H9 (cell line): Measurements from ENCODE around the gene CREB5. TPM values are rescaled to one million over a fixed set of nuclear protein-coding genes. Genes with fewer than 3 reads are reported as not detected.

ENCODE experiments used
- DNase-seq: peaks from one replicate; pipeline ENCODE4 v3.0.0-alpha.2; 2017
- H2AFZ ChIP-seq: one replicate; pipeline ENCODE4 v1.6.1; 2013; ENCODE audit warnings: mild to moderate bottlenecking, low read length, control low read depth, moderate library complexity
- H2AK5ac ChIP-seq: 2 replicates; pipeline ENCODE4 v1.6.1; 2013; ENCODE audit warnings: low read length, control low read depth, mixed read lengths; ENCODE audit not compliant: insufficient read length
- H2BK120ac ChIP-seq: one replicate; pipeline ENCODE4 v1.6.1; 2013; ENCODE audit warnings: low read depth, mild to moderate bottlenecking, low read length, control low read depth, inconsistent platforms; ENCODE audit not compliant: poor library complexity, severe bottlenecking
- H2BK12ac ChIP-seq: 2 replicates; pipeline ENCODE4 v1.6.1; 2013; ENCODE audit warnings: low read length, control low read depth, mixed read lengths, low read depth; ENCODE audit not compliant: insufficient read length
- H2BK15ac ChIP-seq: 2 replicates; pipeline ENCODE4 v1.6.1; 2013; ENCODE audit warnings: low read depth, low read length, control low read depth
- H2BK20ac ChIP-seq: one replicate; pipeline ENCODE4 v1.6.1; 2013; ENCODE audit warnings: low read depth, mild to moderate bottlenecking, low read length, control low read depth, inconsistent platforms; ENCODE audit not compliant: poor library complexity, severe bottlenecking
- H2BK5ac ChIP-seq: 2 replicates; pipeline ENCODE4 v1.6.1; 2013; ENCODE audit warnings: low read length, control low read depth, mixed read lengths; ENCODE audit not compliant: insufficient read length
- H3K14ac ChIP-seq: 2 replicates; pipeline ENCODE4 v1.6.1; 2013; ENCODE audit warnings: low read length, control low read depth; ENCODE audit not compliant: insufficient read depth
- H3K18ac ChIP-seq: 2 replicates; pipeline ENCODE4 v1.6.1; 2013; ENCODE audit warnings: low read depth, mild to moderate bottlenecking, mixed read lengths, low read length, control low read depth; ENCODE audit not compliant: insufficient read length
- H3K23ac ChIP-seq: 2 replicates; pipeline ENCODE4 v1.6.1; 2013; ENCODE audit warnings: low read length, control low read depth, mixed read lengths, low read depth; ENCODE audit not compliant: insufficient read length
- H3K23me2 ChIP-seq: 2 replicates; pipeline ENCODE4 v1.6.1; 2013; ENCODE audit warnings: low read depth, mild to moderate bottlenecking, mixed read lengths, low read length, control low read depth; ENCODE audit not compliant: insufficient read length, poor library complexity, severe bottlenecking
- H3K27ac ChIP-seq: 2 replicates; pipeline ENCODE4 v1.5.1; 2013; ENCODE audit warnings: low read length, control low read depth, mixed read lengths, low read depth; ENCODE audit not compliant: insufficient read length
- H3K27me3 ChIP-seq: 2 replicates; pipeline ENCODE4 v1.6.1; 2013; ENCODE audit warnings: low read length, control low read depth, inconsistent platforms; ENCODE audit not compliant: insufficient read depth
- H3K4ac ChIP-seq: 2 replicates; pipeline ENCODE4 v1.6.1; 2013; ENCODE audit warnings: low read depth, mild to moderate bottlenecking, control low read depth, inconsistent platforms, low read length, moderate library complexity
- H3K4me1 ChIP-seq: 2 replicates; pipeline ENCODE4 v1.6.1; 2013; ENCODE audit warnings: low read length, control low read depth, inconsistent platforms; ENCODE audit not compliant: insufficient read depth
- H3K4me2 ChIP-seq: 2 replicates; pipeline ENCODE4 v1.6.1; 2013; ENCODE audit warnings: low read length, control low read depth, mixed read lengths; ENCODE audit not compliant: insufficient read length, insufficient read depth
- H3K56ac ChIP-seq: 2 replicates; pipeline ENCODE4 v1.6.1; 2013; ENCODE audit warnings: low read depth, mild to moderate bottlenecking, mixed read lengths, low read length, control low read depth; ENCODE audit not compliant: insufficient read length
- H3K79me1 ChIP-seq: 2 replicates; pipeline ENCODE4 v1.6.1; 2013; ENCODE audit warnings: low read depth, mild to moderate bottlenecking, moderate library complexity, low read length, control low read depth, inconsistent platforms; ENCODE audit not compliant: insufficient read depth, poor library complexity, severe bottlenecking
- H3K79me2 ChIP-seq: 2 replicates; pipeline ENCODE4 v1.6.1; 2013; ENCODE audit warnings: low read length, control low read depth, inconsistent platforms; ENCODE audit not compliant: insufficient read depth
- H3K9ac ChIP-seq: 2 replicates; pipeline ENCODE4 v1.6.1; 2013; ENCODE audit warnings: low read length, control low read depth, mixed read lengths; ENCODE audit not compliant: insufficient read length; ENCODE audit errors: extremely low read depth
- H3K9me3 ChIP-seq: one replicate; pipeline ENCODE4 v1.6.1; 2013; ENCODE audit warnings: low read depth, low read length, inconsistent platforms; ENCODE audit not compliant: control insufficient read depth
- H3T11ph ChIP-seq: one replicate; pipeline ENCODE4 v1.6.1; 2013; ENCODE audit warnings: mild to moderate bottlenecking, low read length, control low read depth, inconsistent platforms
- H4K20me1 ChIP-seq: one replicate; pipeline ENCODE4 v1.6.1; 2013; ENCODE audit not compliant: control insufficient read depth, insufficient read length, insufficient read depth
- H4K5ac ChIP-seq: 2 replicates; pipeline ENCODE4 v1.6.1; 2013; ENCODE audit warnings: low read depth, mild to moderate bottlenecking, mixed read lengths, low read length, control low read depth; ENCODE audit not compliant: insufficient read length
- H4K8ac ChIP-seq: replicated peaks from 2 replicates; pipeline ENCODE4 v1.6.1; 2013; ENCODE audit warnings: low read length, control low read depth, mixed read lengths, low read depth; ENCODE audit not compliant: insufficient read length
- H4K91ac ChIP-seq: 2 replicates; pipeline ENCODE4 v1.6.1; 2013; ENCODE audit warnings: low read depth, mild to moderate bottlenecking, moderate library complexity, mixed read lengths, low read length, control low read depth; ENCODE audit not compliant: insufficient read length
- H3K27ac Mint-ChIP-seq, 3 experiments: 2 replicates in 2 of 3; 3 replicates in 1 of 3; pipeline ENCODE4 v1.8.0; 2020 to 2021; ENCODE audit warnings: mixed read lengths in 3 of 3, mild to moderate bottlenecking in 1 of 3, moderate library complexity in 1 of 3
- H3K27me3 Mint-ChIP-seq: 2 replicates; pipeline ENCODE4 v1.8.0; 2021; ENCODE audit warnings: low read depth, mild to moderate bottlenecking, moderate library complexity, mixed read lengths
- H3K36me3 Mint-ChIP-seq, 3 experiments: 2 replicates in 2 of 3; 3 replicates in 1 of 3; pipeline ENCODE4 v1.8.0; 2020 to 2021; ENCODE audit warnings: low read depth in 3 of 3, mixed read lengths in 3 of 3; ENCODE audit not compliant: insufficient read depth in 1 of 3
- H3K4me1 Mint-ChIP-seq, 2 experiments: 2 replicates each; pipeline ENCODE4 v1.8.0; 2020; ENCODE audit warnings: mixed read lengths in 2 of 2
- H3K4me3 Mint-ChIP-seq, 2 experiments: 2 replicates in 1 of 2; 3 replicates in 1 of 2; pipeline ENCODE4 v1.8.0; 2020 to 2021; ENCODE audit warnings: mild to moderate bottlenecking in 2 of 2, mixed read lengths in 2 of 2, moderate library complexity in 1 of 2
- H3K9me3 Mint-ChIP-seq, 2 experiments: 2 replicates in 1 of 2; 3 replicates in 1 of 2; pipeline ENCODE4 v1.8.0; 2020; ENCODE audit warnings: mild to moderate bottlenecking in 2 of 2, mixed read lengths in 2 of 2, moderate library complexity in 1 of 2
- WGBS: extraction: QIAGEN DNeasy Blood & Tissue Kit; methylation state at CpG from one replicate; pipeline ENCODE4 v1.1.7; 2013; ENCODE audit warnings: missing lambda C conversion rate, low lambda C conversion rate, mixed read lengths; ENCODE audit not compliant: insufficient read length; ENCODE audit errors: extremely low coverage; 5-methylcytosine and 5-hydroxymethylcytosine counted together
- total RNA-seq: library from RNA; stranded (reverse); gene quantifications from 2 replicates; pipeline ENCODE4 v1.2.1, GENCODE V29; 2021
- TF ChIP-seq, protein P1 (sequence below): fragments of 200-600 bp; sonication (generic); conservative IDR thresholded peaks from 3 replicates; pipeline ENCODE4 v1.8.0; 2021; ENCODE audit warnings: antibody characterized with exemption, mild to moderate bottlenecking

The CREB5 gene
- total RNA-seq, 1 experiment from 2014 or later: 4.0 TPM

DNA sequence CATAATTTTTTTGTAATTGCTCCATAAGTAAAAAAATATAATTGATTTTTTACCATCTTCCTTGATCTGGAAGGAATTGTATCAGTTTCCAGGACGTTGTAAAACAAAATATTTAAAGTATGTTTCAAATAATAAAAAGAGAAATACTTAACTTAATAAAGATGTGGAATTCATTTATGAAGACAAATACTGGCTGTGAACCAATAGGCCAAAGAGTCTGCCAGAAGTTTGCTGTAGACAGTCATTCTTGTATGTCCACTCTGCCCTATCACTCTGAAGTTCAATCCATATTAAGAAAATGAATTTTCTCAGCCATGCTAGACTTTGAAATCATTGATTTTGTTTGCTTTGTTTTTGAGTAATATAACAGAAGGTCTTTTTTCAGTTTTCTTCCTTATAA is 289.4 kb downstream of the CREB5 start:
- H3K79me2 ChIP-seq: no peaks in the 10 kb centered on the region
- H2AFZ ChIP-seq: no peak overlapping the region
- H2AK5ac ChIP-seq: no peak overlapping the region
- Mint-ChIP-seq H3K27ac (no peak overlapping the region), H3K4me3 (no peak overlapping the region), H3K9me3 (no peaks in the 10 kb centered on the region), H3K4me1 (peaks cover 14 to 22% of the 10 kb centered on the region in 2 experiments), H3K27me3 (no peaks in the 10 kb centered on the region), H3K36me3 (no peaks in the 10 kb centered on the region)
- no peaks in the 10 kb centered on the region for H3K23me2 ChIP-seq
- no peak overlapping the region for H4K5ac ChIP-seq
- H3K4ac ChIP-seq: no peak overlapping the region
- H3K27me3 ChIP-seq: no peaks in the 10 kb centered on the region
- no peak for DNase-seq
- H3K4me2 ChIP-seq: no peak overlapping the region
- WGBS: no CpG with 5 or more reads among the region's 1 CpG
- H3K79me1 ChIP-seq: no peaks in the 10 kb centered on the region
- H3K18ac ChIP-seq: no peak overlapping the region
- no peak overlapping the region for H3K14ac ChIP-seq
- H2BK120ac ChIP-seq: no peak overlapping the region
- no peak overlapping the region for H2BK20ac ChIP-seq
- peaks cover 3% of the 10 kb centered on the region; the same call in 1 of the 2 replicates for H3K4me1 ChIP-seq
- no peaks in the 10 kb centered on the region for H4K20me1 ChIP-seq
- no peak overlapping the region for H3K9ac ChIP-seq
- H3K27ac ChIP-seq: no peak overlapping the region
- H2BK12ac ChIP-seq: no peak overlapping the region
- no peaks in the 10 kb centered on the region for H3K9me3 ChIP-seq
- H3T11ph ChIP-seq: no peak overlapping the region
- no peak overlapping the region for H4K91ac ChIP-seq
- H3K56ac ChIP-seq: no peak overlapping the region
- TF ChIP-seq, protein P1, sequence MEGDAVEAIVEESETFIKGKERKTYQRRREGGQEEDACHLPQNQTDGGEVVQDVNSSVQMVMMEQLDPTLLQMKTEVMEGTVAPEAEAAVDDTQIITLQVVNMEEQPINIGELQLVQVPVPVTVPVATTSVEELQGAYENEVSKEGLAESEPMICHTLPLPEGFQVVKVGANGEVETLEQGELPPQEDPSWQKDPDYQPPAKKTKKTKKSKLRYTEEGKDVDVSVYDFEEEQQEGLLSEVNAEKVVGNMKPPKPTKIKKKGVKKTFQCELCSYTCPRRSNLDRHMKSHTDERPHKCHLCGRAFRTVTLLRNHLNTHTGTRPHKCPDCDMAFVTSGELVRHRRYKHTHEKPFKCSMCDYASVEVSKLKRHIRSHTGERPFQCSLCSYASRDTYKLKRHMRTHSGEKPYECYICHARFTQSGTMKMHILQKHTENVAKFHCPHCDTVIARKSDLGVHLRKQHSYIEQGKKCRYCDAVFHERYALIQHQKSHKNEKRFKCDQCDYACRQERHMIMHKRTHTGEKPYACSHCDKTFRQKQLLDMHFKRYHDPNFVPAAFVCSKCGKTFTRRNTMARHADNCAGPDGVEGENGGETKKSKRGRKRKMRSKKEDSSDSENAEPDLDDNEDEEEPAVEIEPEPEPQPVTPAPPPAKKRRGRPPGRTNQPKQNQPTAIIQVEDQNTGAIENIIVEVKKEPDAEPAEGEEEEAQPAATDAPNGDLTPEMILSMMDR: no peak
- no peak overlapping the region for H4K8ac ChIP-seq
- H2BK15ac ChIP-seq: no peak overlapping the region
- no peak overlapping the region for H2BK5ac ChIP-seq
- H3K23ac ChIP-seq: no peak overlapping the region
